DMS53 (cell line): Measurements from ENCODE around the gene CFAP57.

Source experiments
- DNase-seq: peaks from one replicate; lab custom pipeline; 2025; lab: John Stamatoyannopoulos, UW

The CFAP57 gene

GRCh38 chr1:43255438-43256210 lies 83.5 kb downstream of the CFAP57 start:
- no peak for DNase-seq

GRCh38 chr1:43256675-43257570 lies 84.8 kb downstream of the CFAP57 start:
- no peak for DNase-seq

GRCh38 chr1:43258370-43258769 lies 86.2 kb downstream of the CFAP57 start:
- no peak for DNase-seq

GRCh38 chr1:43265431-43265830 lies 93.3 kb downstream of the CFAP57 start:
- no peak for DNase-seq

GRCh38 chr1:43266881-43267280 lies 94.8 kb downstream of the CFAP57 start:
- no peak for DNase-seq

- DNase-seq: no peak
Measured at GRCh38 chr1:43267291-43267805, 95.2 kb downstream of the CFAP57 start.

- no peak for DNase-seq
Measured at GRCh38 chr1:43267818-43268425, 95.8 kb downstream of the CFAP57 start.

- peak; percentile 81 for DNase-seq
Measured at GRCh38 chr1:43269627-43270375, 97.7 kb downstream of the CFAP57 start, which contains the start of gene TMEM125. Gene TMEM125 (plus strand): TSS chr1:43269983. CDS start chr1:43272723, 2,740 bp downstream.

- DNase-seq: peak; percentile 96
Measured at GRCh38 chr1:43270421-43271095, 98.4 kb downstream of the CFAP57 start.

GRCh38 chr1:43271186-43272118 lies 99.3 kb downstream of the CFAP57 start:
- no peak for DNase-seq

GRCh38 chr1:43272161-43272560 lies 100.0 kb downstream of the CFAP57 start:
- no peak for DNase-seq

GRCh38 chr1:43272576-43273571 lies 100.7 kb downstream of the CFAP57 start:
- DNase-seq: no peak

GRCh38 chr1:43273708-43274107 lies 101.6 kb downstream of the CFAP57 start:
- DNase-seq: no peak

GRCh38 chr1:43274125-43274803 lies 102.1 kb downstream of the CFAP57 start:
- DNase-seq: peak; percentile 96

- DNase-seq: no peak
Measured at GRCh38 chr1:43274804-43275180, 102.7 kb downstream of the CFAP57 start.

- DNase-seq: no peak
Measured at GRCh38 chr1:43275826-43276620, 103.9 kb downstream of the CFAP57 start.

- no peak for DNase-seq
Measured at GRCh38 chr1:43276673-43277072, 104.5 kb downstream of the CFAP57 start.
